Right atrium auricular region (tissue), 2 donors: ENCODE results near the gene DYRK1A. TPM values are rescaled to one million over a fixed set of nuclear protein-coding genes. Genes with fewer than 3 reads are reported as not detected.

Experiments
- DNase-seq: peaks from one replicate; pipeline ENCODE4 v3.0.0-alpha.2; 2019; ENCODE audit warnings: low spot score
- H3K27ac ChIP-seq, 2 donors: fragments of 200-600 bp; sonication (generic); 1 replicate in 1 of 2; 2 replicates in 1 of 2; pipeline ENCODE4 v1.5.1; 2016 to 2019
- H3K27me3 ChIP-seq, 2 donors: fragments of 200-600 bp; sonication (generic); one replicate each; pipeline versions ENCODE4 v1.5.1 to v1.6.0; 2017 to 2019
- H3K36me3 ChIP-seq: fragments of 200-600 bp; sonication (generic); one replicate; pipeline ENCODE4 v1.5.1; 2016
- H3K4me1 ChIP-seq, 2 donors: fragments of 200-600 bp; sonication (generic); one replicate each; pipeline versions ENCODE4 v1.5.1 to v1.6.0; 2017 to 2019
- H3K4me3 ChIP-seq, 2 donors: fragments of 200-600 bp; sonication (generic); 1 replicate in 1 of 2; 2 replicates in 1 of 2; pipeline ENCODE4 v1.5.1; 2017 to 2019; ENCODE audit warnings: mild to moderate bottlenecking in 1 of 2, moderate library complexity in 1 of 2
- H3K9me3 ChIP-seq, 2 donors: fragments of 200-600 bp; sonication (generic); one replicate each; pipeline ENCODE4 v1.5.1; 2019
- CTCF ChIP-seq, 2 donors: fragments of 200-600 bp; sonication (generic); IDR thresholded peaks; one replicate each; pipeline ENCODE4 v1.5.1; 2019; ENCODE audit warnings: antibody characterized with exemption in 2 of 2
- total RNA-seq, 2 donors: library from RNA; depleted of rRNA; stranded (reverse); fragments of >200 nt; gene quantifications; one replicate each; pipeline ENCODE4 v1.1.0, GENCODE V29; 2016

DYRK1A gene
- total RNA-seq, 2 donors from 2014 or later: 69.3 to 94.7 TPM

GRCh38 chr21:37437376-37438080 is 71.0 kb downstream of the DYRK1A start:
- no peaks in the 10 kb centered on the region for H3K9me3 ChIP-seq
- peak overlapping the region in 1 of 2 donors; percentile 67 for H3K27ac ChIP-seq
- peaks cover 0 to 37% of the 10 kb centered on the region in 2 donors for H3K4me1 ChIP-seq
- no peaks in the 10 kb centered on the region for H3K36me3 ChIP-seq
- no peak overlapping the region for H3K4me3 ChIP-seq
- no peak for DNase-seq
- TF ChIP-seq CTCF (IDR thresholded peaks at IDR 0.05): no peak
- no peaks in the 10 kb centered on the region for H3K27me3 ChIP-seq

DNA sequence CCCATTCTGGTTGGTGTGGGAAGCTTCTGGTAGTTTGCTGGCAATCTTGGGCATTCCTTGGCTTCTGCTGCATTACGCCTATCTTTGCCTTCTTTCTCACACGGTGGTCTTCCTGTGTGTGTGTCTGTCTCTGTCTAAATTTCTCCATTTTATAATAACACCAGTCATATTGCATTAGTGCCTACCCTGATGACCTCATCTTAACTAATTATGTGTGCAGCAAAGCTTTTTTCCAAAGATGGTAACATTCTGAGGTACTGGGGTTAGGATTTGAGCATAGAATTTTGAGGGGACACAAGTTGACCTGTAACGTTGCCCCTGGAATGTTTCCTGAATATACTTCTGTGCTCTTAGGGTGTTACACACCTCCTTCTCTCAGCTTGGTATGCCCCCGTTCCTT is 77.1 kb downstream of the DYRK1A start:
- no peaks in the 10 kb centered on the region for H3K9me3 ChIP-seq
- H3K27me3 ChIP-seq: no peaks in the 10 kb centered on the region
- H3K36me3 ChIP-seq: no peaks in the 10 kb centered on the region
- TF ChIP-seq CTCF (IDR thresholded peaks at IDR 0.05): no peak
- DNase-seq: no peak
- H3K27ac ChIP-seq: no peak overlapping the region
- no peak overlapping the region for H3K4me3 ChIP-seq
- peaks cover 0 to 67% of the 10 kb centered on the region in 2 donors for H3K4me1 ChIP-seq

GRCh38 chr21:37445228-37445627 is 78.7 kb downstream of the DYRK1A start:
- Histone ChIP-seq H3K4me3 (no peak overlapping the region), H3K27me3 (no peaks in the 10 kb centered on the region), H3K4me1 (peaks cover 0 to 81% of the 10 kb centered on the region in 2 donors), H3K36me3 (no peaks in the 10 kb centered on the region), H3K27ac (no peak overlapping the region), H3K9me3 (no peaks in the 10 kb centered on the region)
- no peak for DNase-seq
- TF ChIP-seq CTCF (IDR thresholded peaks at IDR 0.05): no peak

GRCh38 chr21:37446552-37446951 is 80.0 kb downstream of the DYRK1A start:
- peaks cover 0 to 89% of the 10 kb centered on the region in 2 donors for H3K4me1 ChIP-seq
- H3K27ac ChIP-seq: no peak overlapping the region
- no peak for DNase-seq
- H3K27me3 ChIP-seq: no peaks in the 10 kb centered on the region
- TF ChIP-seq CTCF (IDR thresholded peaks at IDR 0.05): no peak
- no peaks in the 10 kb centered on the region for H3K9me3 ChIP-seq
- no peak overlapping the region for H3K4me3 ChIP-seq
- H3K36me3 ChIP-seq: no peaks in the 10 kb centered on the region

DNA sequence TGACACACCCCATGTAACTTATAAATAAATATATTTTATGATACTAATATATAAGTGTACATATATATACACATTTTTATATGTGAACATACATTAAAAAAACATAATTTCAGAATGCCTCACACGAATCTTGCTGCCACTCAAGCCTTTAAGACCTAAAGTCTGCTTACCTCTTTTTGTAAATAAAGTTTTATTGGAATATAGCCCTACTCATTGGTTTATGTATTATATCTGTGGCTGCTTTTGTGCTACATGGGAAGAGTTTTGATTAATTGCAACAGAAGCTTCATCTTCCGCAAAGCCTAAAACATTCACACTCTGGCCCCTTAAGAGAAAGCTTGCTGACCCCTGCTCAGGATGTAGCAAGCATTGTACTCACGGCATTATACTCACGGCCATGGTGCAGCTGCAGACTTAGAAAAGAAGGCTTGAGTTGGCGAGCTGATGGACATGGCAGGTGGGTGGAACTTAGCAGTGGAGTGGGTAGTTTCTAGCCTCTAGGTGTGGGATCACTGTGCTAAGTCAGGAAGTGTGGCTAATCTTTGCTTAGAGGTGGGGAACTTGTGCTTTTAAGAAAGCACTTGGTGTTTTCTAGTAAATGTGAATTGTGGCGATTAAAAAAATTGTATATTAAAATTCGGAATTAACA is 80.8 kb downstream of the DYRK1A start:
- Histone ChIP-seq H3K9me3 (no peaks in the 10 kb centered on the region), H3K36me3 (no peaks in the 10 kb centered on the region), H3K27ac (no peak overlapping the region), H3K27me3 (no peaks in the 10 kb centered on the region), H3K4me3 (no peak overlapping the region), H3K4me1 (peaks cover 0 to 91% of the 10 kb centered on the region in 2 donors)
- DNase-seq: no peak
- no peak for TF ChIP-seq CTCF (IDR thresholded peaks at IDR 0.05)
